GM18499 (cell line): ENCODE measurements around the gene ZNF536.
"Not testable (repeated sequence)": the region's sequence is repeated elsewhere in the genome, so short reads cannot be mapped to it uniquely, and the experiment has no call there.

ENCODE experiments used
- ATAC-seq: cut with Tn5 transposase; IDR thresholded peaks from one replicate; pipeline ENCODE4 v1.9.1; 2021; ENCODE audit warnings: moderate number of reproducible peaks; ENCODE audit not compliant: insufficient read depth, unreplicated experiment

Gene ZNF536

GRCh38 chr19:30340771-30341561, 31.2 kb upstream of the ZNF536 start:
- ATAC-seq: no peak

GRCh38 chr19:30341611-30342201, 30.5 kb upstream of the ZNF536 start:
- ATAC-seq: no peak

DNA sequence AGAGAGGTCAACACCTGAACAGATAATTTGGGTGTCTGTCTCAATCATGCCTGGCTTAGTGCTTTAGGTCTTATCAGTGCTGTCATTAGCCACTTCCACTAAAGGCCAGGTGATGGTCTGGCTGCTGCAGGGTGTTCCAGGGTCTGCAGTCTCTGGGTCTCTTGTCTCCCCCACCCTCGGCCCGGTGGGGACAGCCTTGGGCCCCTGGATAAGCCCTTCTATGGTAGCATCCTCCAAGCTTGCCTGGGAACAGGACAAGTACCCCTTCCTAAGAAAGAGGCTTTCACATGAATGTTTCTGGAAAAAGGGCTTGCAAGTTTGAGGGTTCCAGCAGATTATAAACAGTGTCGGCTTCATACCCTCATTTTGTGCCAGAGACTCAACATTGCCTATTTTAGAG, 29.3 kb upstream of the ZNF536 start:
- no peak for ATAC-seq

GRCh38 chr19:30344446-30345425, 27.4 kb upstream of the ZNF536 start:
- no peak for ATAC-seq

DNA sequence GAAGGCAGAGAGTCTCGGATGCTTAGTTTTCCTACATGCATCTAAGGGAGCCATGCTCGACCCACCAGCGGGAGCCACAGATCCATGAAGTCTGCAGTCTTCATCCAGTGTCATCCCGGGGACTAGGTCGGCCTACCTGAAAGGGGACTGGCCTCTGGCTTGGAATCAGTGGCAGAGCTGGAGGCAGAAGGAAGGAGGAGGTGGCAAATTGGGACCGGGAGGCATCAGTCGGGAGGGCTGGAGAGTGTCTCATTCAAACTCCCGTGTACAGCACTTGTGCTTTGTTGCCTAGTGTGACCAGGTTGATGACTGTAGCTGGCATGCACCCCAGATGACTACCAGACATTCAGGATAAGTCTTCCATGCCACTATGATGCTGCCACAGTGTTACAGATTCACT, 26.5 kb upstream of the ZNF536 start:
- no peak for ATAC-seq

DNA sequence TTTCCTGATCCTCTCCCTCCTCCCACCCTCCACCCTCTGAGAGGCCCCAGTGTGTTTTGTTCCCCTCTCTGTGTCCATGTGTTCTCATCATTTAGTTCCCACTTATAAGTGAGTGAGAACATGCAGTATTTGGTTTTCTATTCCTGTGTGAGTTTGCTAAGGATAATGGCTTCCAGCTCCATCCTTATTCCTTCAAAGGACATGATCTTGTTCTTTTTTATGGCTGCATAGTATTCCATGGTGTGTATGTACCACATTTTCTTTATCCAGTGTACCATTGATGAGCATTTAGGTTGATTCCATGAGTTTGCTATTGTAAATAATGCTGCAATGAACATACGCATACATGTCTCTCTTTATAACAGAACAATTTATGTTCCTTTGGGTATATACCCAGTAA, 25.7 kb upstream of the ZNF536 start:
- not testable (repeated sequence) for ATAC-seq

GRCh38 chr19:30349131-30349730, 23.0 kb upstream of the ZNF536 start:
- no peak for ATAC-seq

DNA sequence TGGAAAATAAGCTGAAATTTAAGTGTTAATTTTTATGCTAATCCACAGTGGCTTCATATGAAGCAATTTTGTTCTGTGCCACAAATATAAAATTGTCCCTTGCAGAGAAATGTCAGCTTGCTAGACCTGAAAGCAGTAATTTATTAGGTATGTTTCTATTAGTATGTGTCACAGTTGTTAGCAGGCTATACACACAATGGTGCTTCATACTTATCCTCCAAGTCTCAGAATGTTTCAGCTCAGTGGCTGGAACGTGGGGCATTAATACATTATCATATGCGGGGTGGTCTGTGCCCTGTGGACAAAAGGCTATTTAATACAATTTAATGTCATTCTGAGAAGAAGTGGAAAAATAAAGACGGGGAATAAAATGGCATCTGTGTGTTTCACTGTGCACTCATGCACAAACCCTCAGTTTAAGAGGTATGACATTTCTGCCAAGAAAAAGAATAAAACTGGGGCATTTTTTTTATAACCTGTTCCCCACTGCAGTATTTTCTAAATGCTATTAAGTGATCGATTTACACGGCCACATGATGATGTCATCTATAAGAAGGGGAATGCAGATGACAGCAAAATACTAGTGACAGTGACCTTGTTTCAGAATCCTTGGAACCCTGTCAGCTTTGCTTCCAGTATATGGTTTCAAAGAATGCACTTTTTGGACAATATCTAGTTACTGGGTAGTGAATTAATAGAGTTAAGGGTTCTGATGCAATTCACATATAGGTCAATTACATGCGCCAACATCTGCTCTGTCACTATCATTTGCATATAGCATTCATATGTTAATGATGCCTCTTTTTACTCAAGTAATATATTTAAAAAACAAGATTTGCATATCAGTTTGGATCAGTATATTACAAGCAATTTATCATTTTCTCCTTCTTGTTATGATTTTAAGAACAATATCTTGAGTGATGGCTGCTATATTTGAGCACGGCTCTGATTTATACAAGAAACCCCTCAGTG, 21.2 kb upstream of the ZNF536 start:
- no peak for ATAC-seq

GRCh38 chr19:30351774-30352173, 20.4 kb upstream of the ZNF536 start:
- ATAC-seq: no peak

DNA sequence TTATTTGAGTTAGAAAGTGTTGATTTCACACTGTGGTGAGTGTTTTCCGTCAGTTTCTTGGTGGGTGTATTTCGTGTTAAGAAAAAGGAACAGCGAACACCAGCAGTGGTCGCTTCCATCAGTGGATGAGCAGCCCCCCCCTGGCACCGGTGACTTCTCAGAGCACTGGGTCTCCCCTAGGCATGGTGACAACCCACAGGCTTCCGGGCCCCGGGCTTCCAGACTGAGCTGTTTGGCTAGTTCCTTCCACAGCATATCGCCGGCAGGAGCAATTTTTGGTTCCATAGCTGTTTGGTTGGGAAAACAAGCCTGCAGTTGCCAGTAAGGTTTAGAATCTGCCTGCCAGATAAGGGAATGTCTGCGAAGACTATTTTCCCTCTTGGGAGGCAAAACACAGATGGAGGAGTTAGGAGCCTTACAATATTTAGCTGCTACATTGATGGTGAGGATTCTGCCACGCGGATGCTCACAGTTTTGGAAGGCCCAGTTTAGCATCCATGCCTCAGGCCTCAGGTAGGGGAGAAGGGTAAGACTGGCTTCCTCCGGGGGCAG, 18.7 kb upstream of the ZNF536 start:
- ATAC-seq: no peak

DNA sequence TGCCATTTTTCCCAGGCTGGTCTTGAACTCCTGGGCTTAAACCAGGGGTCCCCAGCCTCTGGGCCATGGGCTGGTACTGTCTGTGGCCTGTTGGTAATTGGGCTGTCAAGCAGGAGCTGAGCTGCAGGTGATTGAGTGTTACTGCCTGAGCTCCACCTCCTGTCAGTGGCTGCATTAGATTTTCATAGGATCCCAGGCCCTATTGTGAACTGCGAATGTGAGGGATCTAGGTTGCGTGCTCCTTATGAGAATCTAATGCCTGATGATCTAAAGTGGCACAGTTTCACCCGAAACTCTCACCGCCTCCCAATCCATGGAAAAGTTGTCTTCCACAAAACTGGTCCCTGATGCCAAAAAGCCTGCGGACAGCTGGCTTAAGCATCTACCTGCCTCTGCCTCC, 16.6 kb upstream of the ZNF536 start:
- no peak for ATAC-seq

DNA sequence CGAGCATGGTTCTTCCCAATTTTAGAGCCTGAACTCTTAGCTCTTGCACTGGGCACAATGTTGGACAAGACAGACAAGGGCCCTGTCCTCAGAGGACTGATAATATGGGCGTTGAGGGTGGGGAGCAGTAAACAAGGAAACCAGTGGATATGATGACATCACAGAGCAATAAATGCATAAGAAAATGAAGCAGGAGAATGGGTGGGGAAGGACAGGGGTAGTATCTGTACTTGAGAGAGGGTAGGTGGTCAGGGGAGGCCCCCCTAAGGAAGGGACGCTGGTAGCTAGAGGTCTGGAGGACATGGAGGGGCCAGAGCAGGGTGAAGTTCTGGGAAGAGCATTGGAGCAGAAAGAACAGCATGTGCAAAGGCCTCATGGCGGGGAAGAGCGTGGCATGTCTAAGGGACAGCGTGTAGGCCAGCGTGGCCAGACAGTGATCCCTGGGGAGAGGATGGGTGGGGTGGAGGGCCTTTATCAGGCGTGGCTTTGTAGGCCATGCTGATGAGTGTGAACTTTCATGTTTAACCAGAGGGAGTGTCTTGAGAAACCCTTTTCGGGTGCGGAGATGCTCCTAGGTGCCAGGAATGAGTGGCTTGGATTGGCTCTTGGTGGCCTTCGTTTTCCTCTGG, 15.1 kb upstream of the ZNF536 start:
- ATAC-seq: no peak

GRCh38 chr19:30357580-30357954, 14.6 kb upstream of the ZNF536 start:
- no peak for ATAC-seq

DNA sequence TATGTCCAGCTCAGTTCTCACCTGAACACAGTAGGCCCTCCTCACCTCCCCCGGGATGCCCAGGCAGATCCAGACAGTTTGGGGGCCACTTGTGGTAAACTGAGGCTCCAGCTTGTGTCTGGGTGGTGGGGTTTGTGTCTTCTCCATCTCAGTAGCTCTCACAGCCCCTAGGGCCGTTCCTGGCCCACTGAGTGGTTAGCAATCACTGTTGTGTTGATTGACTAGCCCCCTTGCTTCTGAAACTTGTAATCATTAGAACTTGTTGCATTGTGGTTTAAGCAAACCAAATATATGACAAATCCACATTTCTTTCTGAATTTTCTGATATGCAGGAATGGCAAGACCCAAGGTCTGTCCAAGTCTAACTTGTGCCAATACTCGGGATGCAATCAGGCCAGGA, 13.9 kb upstream of the ZNF536 start:
- ATAC-seq: no peak

DNA sequence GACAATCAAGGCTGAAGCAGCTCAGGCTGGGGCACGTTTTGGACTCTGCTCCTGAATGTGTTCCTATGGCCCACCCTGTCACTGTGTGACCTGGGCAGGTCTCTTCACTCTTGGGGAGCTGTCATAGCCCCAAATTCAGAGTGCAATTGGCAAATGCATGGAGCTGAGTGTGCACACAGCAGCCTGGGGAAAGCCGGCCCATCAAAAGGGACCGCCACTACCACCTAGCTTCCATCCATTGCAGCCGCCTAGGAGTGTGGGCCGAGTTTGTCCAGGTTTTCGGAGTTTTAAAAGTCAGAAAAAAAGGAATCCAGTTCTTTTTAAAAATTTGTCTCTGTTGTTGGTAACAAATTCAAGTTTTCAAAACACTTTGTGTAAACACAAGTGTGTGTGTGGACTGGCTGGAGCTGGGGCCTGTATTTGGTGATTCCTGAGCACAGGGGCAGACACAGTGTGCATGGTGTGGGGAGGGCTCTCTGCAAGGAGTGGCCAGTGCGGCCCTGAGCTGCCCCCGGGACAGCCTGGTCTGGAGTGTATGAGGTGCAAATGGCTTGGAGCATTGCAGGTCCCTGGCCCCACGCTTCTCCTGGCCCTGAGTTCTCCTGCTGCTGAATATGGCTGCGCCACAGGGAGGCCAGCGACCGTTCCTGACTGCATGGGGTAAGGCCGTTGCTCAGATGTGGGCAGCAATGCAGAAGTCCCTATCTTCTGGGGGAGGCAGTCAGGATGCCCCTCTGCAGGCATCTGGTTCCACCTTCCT, 13.2 kb upstream of the ZNF536 start:
- ATAC-seq: no peak

DNA sequence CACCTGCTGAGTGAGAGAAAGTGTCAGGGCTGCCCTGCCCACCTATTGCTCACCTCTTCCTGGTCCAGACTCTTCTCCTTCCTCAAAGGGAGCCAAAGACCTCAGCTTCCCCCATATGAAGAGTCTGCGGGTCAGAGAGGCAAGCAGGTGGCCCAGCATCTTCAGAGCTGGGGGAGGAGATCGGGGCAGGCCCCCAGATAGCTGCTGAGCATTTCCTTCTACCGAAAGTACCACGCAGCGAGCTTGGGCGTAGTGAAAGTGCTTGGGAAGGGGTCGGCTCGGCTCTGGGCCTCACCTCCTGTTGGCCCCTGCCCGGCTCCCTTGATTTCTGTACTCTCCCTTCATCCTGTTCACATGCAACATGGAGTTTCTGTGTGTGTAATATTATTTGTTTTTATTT, 12.2 kb upstream of the ZNF536 start:
- ATAC-seq: no peak

DNA sequence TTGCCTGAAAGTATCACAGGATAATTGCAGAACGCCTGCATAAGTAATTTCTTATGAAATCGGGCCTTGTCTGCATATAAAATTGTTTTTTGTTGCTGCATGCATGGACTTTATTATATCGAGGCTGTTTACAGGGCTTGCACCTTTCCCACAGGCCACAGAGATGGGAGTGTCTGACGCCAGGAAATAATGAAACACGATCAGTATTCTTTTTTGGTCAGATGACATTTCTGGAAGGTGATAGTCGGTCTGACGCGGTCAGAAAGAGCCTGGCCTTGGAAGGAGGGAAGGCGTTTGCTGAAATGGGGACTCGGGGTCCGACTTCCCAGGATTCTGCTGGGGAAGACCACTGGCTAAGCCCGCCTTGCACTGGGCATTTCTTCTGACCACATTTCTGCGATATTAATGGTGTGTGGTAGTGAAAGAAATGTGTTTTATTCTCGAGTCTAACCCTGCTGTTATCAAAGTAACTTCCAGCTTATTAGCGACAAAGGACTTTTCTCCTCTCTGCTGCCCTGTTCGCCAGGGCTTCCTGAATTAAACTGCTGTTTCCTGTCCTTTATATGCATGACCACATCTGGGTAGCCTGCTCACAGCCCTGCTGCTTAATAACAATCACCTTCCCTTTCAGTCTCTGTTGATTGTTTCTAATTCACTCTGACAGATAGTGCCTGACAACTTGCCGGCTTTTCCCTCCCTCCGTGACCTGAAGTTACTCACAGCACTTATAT, 11.6 kb upstream of the ZNF536 start:
- ATAC-seq: no peak

DNA sequence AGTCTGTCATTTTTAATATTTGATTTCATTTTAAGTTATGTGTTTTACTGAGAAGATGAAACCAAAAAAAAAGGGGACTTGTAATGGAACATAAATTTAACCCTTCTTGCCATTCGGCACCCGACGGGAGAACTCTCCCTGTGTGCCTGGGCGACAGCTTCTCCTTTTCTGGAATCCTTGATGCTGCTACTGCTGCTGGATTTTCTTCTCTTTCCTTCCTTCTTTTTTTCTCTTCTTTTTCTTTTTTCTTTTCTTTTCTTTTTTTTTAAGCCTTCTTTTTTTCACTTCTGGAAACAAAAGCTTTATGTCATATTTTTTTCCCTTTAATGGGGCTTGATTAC, 11.1 kb upstream of the ZNF536 start:
- ATAC-seq: no peak
